CD4-positive, alpha-beta T cell (primary cell): ENCODE measurements around the gene ABCC3. TPM values are rescaled to one million over a fixed set of nuclear protein-coding genes. Genes with fewer than 3 reads are reported as not detected.

ENCODE experiments used
- ATAC-seq: fragments of 200-7000 bp; cut with Tn5 transposase; one replicate; pipeline ENCODE4 v1.10.0; 2022; ENCODE audit warnings: mild to moderate bottlenecking; ENCODE audit not compliant: poor library complexity
- CTCF ChIA-PET: fragments of 350-600 bp; sonication (Branson Sonifier 250); formaldehyde crosslinking; loops from one replicate; lab custom pipeline; 2021; ENCODE audit warnings: antibody characterized with exemption, inconsistent platforms; lab: Charles Lee
- POLR2A ChIA-PET: fragments of 350-600 bp; sonication (Branson Sonifier 250); formaldehyde crosslinking; loops from one replicate; lab custom pipeline; 2021; ENCODE audit warnings: antibody characterized with exemption, inconsistent platforms; lab: Charles Lee
- DNase-seq, 14 experiments: peaks; one replicate each; pipeline ENCODE4 v3.0.0-alpha.2; 2013 to 2020; ENCODE audit warnings: mixed read lengths in 2 of 14
- H3K27ac ChIP-seq, 2 donors: one replicate each; pipeline versions ENCODE4 v1.5.1 to v1.7.0; 2013; ENCODE audit warnings: low read length in 2 of 2, low read depth in 1 of 2, mild to moderate bottlenecking in 1 of 2
- H3K27me3 ChIP-seq, 2 experiments: 1 replicate in 1 of 2; 2 replicates in 1 of 2; pipeline versions ENCODE4 v1.6.1 to v1.7.0; 2013; ENCODE audit warnings: low read length in 2 of 2, control low read depth in 1 of 2, mild to moderate bottlenecking in 1 of 2, moderate library complexity in 1 of 2; ENCODE audit not compliant: insufficient read depth in 2 of 2, control insufficient read depth in 1 of 2
- H3K36me3 ChIP-seq: one replicate; pipeline ENCODE4 v1.6.1; 2013; ENCODE audit warnings: low read length, control low read depth; ENCODE audit not compliant: insufficient read depth
- H3K4me1 ChIP-seq: one replicate; pipeline ENCODE4 v1.6.1; 2013; ENCODE audit warnings: low read length, control low read depth; ENCODE audit not compliant: insufficient read depth
- H3K4me3 ChIP-seq: one replicate; pipeline ENCODE4 v1.5.1; 2013; ENCODE audit warnings: mild to moderate bottlenecking, low read length, moderate library complexity
- H3K9me3 ChIP-seq, 2 experiments: 1 replicate in 1 of 2; 2 replicates in 1 of 2; pipeline versions ENCODE4 v1.6.1 to v1.7.0; 2013; ENCODE audit warnings: low read length in 2 of 2, mild to moderate bottlenecking in 2 of 2, control low read depth in 1 of 2, moderate library complexity in 1 of 2; ENCODE audit not compliant: control insufficient read depth in 1 of 2, insufficient read depth in 1 of 2
- H3K27ac Mint-ChIP-seq: one replicate; pipeline ENCODE4 v1.8.0; 2020; ENCODE audit warnings: mixed read lengths
- H3K27me3 Mint-ChIP-seq: one replicate; pipeline ENCODE4 v1.8.0; 2021; ENCODE audit warnings: mixed read lengths
- H3K36me3 Mint-ChIP-seq: one replicate; pipeline ENCODE4 v1.8.0; 2021; ENCODE audit warnings: low read depth, mixed read lengths
- H3K4me1 Mint-ChIP-seq: one replicate; pipeline ENCODE4 v1.8.0; 2021; ENCODE audit warnings: low read depth, mixed read lengths
- H3K4me3 Mint-ChIP-seq: one replicate; pipeline ENCODE4 v1.8.0; 2020; ENCODE audit warnings: mild to moderate bottlenecking, mixed read lengths
- H3K9me3 Mint-ChIP-seq: one replicate; pipeline ENCODE4 v1.8.0; 2020; ENCODE audit warnings: mixed read lengths
- intact Hi-C, 2 experiments: fragments of 100-400 bp; cut with DNase I in 1 of 2; cut with micrococcal nuclease in 1 of 2; formaldehyde crosslinking; loops; one replicate each; pipeline versions ENCODE4 v1.15.1 to v1.9.0; 2023 to 2025; cut with DNase I, micrococcal nuclease
- total RNA-seq, 174 experiments: library from RNA in 2 of 174; stranded (reverse) in 2 of 174; gene quantifications; one replicate each; pipeline ENCODE4 v1.2.3 and lab custom pipeline; 2021 to 2026
- TF ChIP-seq, protein P1 (sequence below): fragments of 200-600 bp; IDR thresholded peaks from one replicate; pipeline ENCODE4 v1.8.0; 2022; ENCODE audit warnings: antibody characterized with exemption, mild to moderate bottlenecking

Gene ABCC3
- total RNA-seq, 2 experiments from 2014 or later: 0.19 TPM; not detected in 1

GRCh38 chr17:50619489-50619888, 15.2 kb upstream of the ABCC3 start:
- Mint-ChIP-seq H3K27me3 (peaks cover 7% of the 10 kb centered on the region), H3K4me1 (no peaks in the 10 kb centered on the region), H3K4me3 (no peak overlapping the region), H3K36me3 (no peaks in the 10 kb centered on the region), H3K9me3 (no peaks in the 10 kb centered on the region), H3K27ac (no peak overlapping the region)
- no peak for ATAC-seq
- TF ChIP-seq, protein P1, sequence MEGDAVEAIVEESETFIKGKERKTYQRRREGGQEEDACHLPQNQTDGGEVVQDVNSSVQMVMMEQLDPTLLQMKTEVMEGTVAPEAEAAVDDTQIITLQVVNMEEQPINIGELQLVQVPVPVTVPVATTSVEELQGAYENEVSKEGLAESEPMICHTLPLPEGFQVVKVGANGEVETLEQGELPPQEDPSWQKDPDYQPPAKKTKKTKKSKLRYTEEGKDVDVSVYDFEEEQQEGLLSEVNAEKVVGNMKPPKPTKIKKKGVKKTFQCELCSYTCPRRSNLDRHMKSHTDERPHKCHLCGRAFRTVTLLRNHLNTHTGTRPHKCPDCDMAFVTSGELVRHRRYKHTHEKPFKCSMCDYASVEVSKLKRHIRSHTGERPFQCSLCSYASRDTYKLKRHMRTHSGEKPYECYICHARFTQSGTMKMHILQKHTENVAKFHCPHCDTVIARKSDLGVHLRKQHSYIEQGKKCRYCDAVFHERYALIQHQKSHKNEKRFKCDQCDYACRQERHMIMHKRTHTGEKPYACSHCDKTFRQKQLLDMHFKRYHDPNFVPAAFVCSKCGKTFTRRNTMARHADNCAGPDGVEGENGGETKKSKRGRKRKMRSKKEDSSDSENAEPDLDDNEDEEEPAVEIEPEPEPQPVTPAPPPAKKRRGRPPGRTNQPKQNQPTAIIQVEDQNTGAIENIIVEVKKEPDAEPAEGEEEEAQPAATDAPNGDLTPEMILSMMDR: no peak
- intact Hi-C loops: no loop called here
- H3K4me1 ChIP-seq: no peaks in the 10 kb centered on the region
- no peaks in the 10 kb centered on the region for H3K36me3 ChIP-seq
- CTCF ChIA-PET: interaction anchor here (0.7 kb wide), 1 partner anchor 86 kb away, joined by 3 read pairs; no protein-coding TSS in a partner anchor
- H3K27ac ChIP-seq: no peak overlapping the region
- H3K27me3 ChIP-seq: peaks cover 0 to 8% of the 10 kb centered on the region in 2 experiments
- POLR2A ChIA-PET: interaction anchor here (0.7 kb wide), 1 partner anchor 22 kb away, joined by 3 read pairs; no protein-coding TSS in a partner anchor
- H3K9me3 ChIP-seq: no peaks in the 10 kb centered on the region
- DNase-seq: no peak
- H3K4me3 ChIP-seq: no peak overlapping the region

DNA sequence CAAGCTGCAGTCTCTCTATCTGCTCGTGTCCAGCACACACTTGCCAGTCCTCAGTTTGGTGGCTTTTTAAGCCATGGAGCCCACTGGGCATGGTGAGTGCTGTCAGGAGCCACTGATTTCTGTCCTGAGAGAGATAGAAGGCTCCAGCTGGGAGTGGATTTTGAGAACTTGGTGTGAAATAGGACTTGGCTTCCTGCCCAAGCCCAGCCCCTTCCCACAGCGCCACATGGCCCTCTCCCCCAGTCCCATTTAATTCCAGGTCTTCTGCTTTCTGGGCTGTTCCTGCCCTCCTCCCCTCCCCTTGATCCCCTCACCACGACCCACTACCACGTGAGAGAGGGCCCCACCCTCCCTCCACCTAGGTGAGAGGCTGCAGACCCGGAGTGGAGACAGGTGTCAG, 14.4 kb upstream of the ABCC3 start:
- intact Hi-C loops: no loop called here
- TF ChIP-seq, protein P1: no peak
- H3K27me3 Mint-ChIP-seq: peaks cover 11% of the 10 kb centered on the region
- H3K27ac Mint-ChIP-seq: no peak overlapping the region
- no peaks in the 10 kb centered on the region for H3K4me1 ChIP-seq
- H3K27me3 ChIP-seq: peaks cover 0 to 8% of the 10 kb centered on the region in 2 experiments
- no peaks in the 10 kb centered on the region for H3K9me3 ChIP-seq
- ATAC-seq (no peak), DNase-seq (no peak)
- H3K4me3 ChIP-seq: no peak overlapping the region
- no peak overlapping the region for H3K4me3 Mint-ChIP-seq
- no peaks in the 10 kb centered on the region for H3K36me3 ChIP-seq
- CTCF ChIA-PET: interaction anchor here (0.7 kb wide), 1 partner anchor 86 kb away, joined by 3 read pairs; no protein-coding TSS in a partner anchor
- H3K27ac ChIP-seq: no peak overlapping the region
- POLR2A ChIA-PET: interaction anchor here (0.7 kb wide), 1 partner anchor 23 kb away, joined by 3 read pairs; no protein-coding TSS in a partner anchor
- H3K36me3 Mint-ChIP-seq: no peaks in the 10 kb centered on the region
- no peaks in the 10 kb centered on the region for H3K4me1 Mint-ChIP-seq
- no peaks in the 10 kb centered on the region for H3K9me3 Mint-ChIP-seq

GRCh38 chr17:50620858-50621257, 13.8 kb upstream of the ABCC3 start:
- Histone ChIP-seq H3K9me3 (no peaks in the 10 kb centered on the region), H3K4me1 (peaks cover 2% of the 10 kb centered on the region), H3K36me3 (no peaks in the 10 kb centered on the region), H3K27me3 (peaks cover under 1 to 8% of the 10 kb centered on the region in 2 experiments), H3K4me3 (no peak overlapping the region), H3K27ac (no peak overlapping the region)
- ChIA-PET POLR2A (no interaction called here), CTCF (no interaction called here)
- DNase-seq (no peak), ATAC-seq (no peak)
- intact Hi-C loops: no loop called here
- Mint-ChIP-seq H3K27ac (no peak overlapping the region), H3K4me3 (no peak overlapping the region), H3K36me3 (no peaks in the 10 kb centered on the region), H3K27me3 (peaks cover 17% of the 10 kb centered on the region), H3K9me3 (no peaks in the 10 kb centered on the region), H3K4me1 (no peaks in the 10 kb centered on the region)
- TF ChIP-seq, protein P1: no peak
